HG02623 (cell line): ENCODE data around the gene PDS5B.
A peak's percentile ranks its signal among the peaks of the same experiment; 100 is the strongest.
"Not testable (repeated sequence)": the region's sequence is repeated elsewhere in the genome, so short reads cannot be mapped to it uniquely, and the experiment has no call there.

ENCODE experiments used
- ATAC-seq: cut with Tn5 transposase; IDR thresholded peaks from one replicate; pipeline ENCODE4 v1.9.1; 2021; ENCODE audit warnings: moderate library complexity; ENCODE audit not compliant: unreplicated experiment

PDS5B gene

DNA sequence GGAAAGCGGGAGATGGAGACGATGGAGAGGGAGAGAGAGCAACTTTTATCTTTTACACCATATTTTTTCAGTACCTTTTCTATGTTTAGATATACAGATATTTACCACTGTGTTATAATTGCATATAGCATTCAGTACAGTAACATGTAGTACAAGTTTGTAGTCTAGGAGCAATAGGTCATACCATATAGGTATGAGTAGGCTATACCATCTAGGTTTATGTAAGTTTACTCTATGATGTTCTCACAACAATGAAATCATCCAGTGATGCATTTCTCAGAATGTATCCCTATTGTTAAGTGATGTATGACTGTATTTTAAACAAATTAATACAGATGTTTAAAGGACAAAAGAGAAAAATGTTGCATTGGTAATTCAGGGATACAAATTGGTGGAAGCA, 136.1 kb downstream of the PDS5B start:
- ATAC-seq, result no peak

DNA sequence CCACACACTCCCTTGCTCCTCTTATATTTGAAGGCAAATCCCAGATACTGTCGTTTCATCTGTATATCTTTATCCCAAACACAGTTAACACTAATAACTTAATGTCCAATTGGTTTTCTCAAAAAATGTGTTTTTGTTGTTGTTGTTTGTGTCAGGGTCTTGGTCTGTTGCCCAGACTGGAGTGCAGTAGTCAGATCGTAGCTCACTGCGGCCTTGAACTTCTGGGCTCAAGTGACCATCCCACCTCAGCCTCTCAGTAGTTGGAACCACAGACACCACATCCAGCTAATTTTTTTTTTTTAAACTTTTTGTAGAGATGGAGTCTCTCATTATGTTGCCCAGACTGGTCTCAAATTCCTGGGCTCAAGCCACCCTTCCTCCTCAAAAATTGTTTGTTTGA, 137.7 kb downstream of the PDS5B start:
- ATAC-seq, result no peak

DNA sequence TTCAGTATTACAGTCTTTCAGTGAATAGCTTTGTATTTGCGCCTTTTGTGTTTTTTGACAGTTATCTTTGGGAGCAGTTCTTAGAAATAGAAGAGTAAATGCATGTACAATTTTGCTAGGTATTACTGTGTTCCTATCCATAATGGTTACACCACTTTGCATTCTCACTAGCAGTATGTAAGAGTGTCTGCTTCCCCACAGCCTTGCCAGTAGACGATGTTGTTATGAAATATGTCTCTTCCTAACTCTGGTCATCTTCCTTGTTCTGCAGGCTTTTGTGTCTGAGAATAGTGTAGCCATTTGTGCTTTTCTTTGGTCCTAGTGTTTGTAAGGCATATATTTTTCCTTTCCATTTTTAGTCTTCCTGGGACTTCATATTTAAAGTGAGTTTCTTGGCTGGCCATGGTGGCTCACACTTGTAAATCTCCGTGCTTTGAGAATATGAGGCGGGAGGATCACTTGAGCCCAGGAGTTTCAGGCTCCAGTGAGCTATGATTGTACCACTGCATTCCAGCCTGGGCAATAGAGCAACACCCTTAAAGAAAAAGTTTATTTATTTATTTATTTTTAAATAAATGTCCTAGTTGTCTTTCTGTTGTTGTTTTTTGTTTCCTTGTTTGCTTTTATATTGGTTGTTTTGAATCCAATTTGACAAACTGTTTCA, 140.3 kb downstream of the PDS5B start:
- no peak for ATAC-seq

DNA sequence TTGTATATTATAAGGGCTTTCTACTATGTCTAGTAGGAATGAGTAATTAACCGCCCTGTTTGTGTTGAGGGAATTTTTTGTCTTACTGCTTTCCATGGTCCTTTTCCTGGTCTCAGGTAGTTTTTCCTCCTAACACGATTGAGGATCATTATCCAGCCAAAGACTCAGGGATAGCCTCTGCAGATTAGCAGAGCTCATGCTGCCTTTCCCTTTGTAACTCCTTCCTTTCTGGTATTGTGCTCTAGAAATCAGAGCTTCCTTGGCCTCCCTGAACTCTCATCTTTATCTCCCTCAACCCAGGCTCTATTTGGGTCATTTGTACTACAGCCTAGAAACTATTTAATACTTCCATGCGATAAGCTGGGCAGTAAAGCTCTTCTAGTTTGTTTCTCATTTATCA, 142.1 kb downstream of the PDS5B start:
- ATAC-seq, result no peak

DNA sequence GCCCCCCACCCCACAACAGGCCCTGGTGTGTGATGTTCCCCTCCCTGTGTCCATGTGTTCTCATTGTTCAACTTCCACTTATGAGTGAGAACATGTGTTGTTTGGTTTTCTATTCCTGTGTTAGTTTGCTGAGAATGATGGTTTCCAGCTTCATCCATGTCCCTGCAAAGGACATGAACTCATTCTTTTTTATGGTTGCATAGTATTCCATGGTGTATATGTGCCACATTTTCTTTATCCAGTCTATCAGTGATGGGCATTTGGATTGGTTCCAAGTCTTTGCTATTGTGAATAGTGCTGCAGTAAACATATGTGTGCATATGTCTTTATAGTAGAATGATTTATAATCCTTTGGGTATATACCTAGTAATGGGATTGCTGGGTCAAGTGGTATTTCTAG, 142.8 kb downstream of the PDS5B start:
- not testable (repeated sequence) for ATAC-seq

DNA sequence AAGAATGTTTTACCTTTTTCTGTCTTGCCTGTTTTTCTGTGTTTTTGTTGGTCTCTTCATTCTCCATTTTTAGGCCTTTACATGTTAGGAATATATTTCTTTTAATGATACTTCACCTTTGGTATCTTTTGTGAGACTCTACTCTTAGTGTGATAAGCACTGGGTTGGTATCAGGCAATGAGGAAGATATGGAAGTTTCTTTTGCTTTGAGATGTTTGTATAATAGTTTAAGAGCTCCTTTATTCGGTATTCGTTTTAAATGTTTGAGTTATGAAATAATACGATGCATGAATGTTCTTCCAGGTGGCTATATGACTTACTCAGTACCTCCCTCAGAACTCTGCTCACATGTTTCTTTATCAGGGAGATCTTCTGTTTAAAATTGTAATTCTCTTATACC, 144.8 kb downstream of the PDS5B start:
- no peak for ATAC-seq

DNA sequence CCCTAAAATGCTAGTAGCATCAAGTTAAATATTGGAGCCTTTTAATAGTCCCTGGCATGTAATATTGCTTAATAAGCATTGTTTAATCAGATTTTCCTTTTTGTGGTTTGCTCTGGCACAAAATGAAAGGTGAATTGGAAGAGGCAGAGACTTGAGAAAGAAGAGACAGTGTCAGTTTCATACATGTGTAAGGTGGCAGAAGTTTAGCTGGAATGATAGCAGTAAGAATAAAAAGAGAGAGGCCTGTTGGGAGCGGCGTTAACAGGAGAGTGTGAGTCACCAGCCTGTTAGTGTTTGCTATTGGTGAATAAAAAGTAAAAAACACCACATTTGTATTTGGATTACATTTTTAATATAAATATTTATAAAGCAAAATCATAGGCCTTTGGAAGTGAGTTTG, 145.3 kb downstream of the PDS5B start:
- no peak for ATAC-seq

DNA sequence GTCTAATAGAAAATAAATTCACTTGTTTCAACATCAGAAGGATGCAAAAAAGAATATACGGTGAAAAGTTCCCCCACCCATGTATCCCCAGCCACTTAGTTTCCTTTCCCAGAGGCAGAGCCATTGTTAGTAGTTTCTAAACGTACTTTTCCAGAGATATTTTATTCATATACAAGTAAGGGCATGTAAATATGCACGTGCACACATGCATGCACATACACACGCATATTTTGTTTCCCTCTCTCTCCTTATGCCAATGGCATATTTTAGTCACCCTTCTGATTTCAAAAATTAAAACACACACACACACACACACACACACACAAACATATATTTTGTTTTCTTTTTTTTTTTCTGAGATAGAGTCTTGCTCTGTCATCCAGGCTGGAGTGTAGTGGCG, 147.4 kb downstream of the PDS5B start:
- no peak for ATAC-seq

DNA sequence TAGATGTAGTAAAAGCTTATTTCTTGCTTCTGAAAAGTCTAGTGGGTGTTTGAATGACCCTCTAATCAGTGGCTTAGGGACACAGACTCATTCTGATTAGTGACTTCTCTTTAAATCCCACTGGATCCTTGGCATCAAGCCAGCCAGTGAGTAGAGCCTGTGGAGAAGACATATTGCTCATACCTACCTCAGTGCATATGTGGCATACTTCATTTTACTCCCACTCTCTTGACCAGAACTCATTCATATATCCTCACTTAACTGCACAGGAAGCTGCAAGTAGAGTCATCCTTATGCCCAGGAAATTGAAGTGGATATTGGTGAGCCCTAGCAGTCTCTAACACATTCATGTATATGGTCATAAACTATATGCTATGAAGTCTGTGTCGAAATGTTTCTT, 148.3 kb downstream of the PDS5B start:
- no peak for ATAC-seq

DNA sequence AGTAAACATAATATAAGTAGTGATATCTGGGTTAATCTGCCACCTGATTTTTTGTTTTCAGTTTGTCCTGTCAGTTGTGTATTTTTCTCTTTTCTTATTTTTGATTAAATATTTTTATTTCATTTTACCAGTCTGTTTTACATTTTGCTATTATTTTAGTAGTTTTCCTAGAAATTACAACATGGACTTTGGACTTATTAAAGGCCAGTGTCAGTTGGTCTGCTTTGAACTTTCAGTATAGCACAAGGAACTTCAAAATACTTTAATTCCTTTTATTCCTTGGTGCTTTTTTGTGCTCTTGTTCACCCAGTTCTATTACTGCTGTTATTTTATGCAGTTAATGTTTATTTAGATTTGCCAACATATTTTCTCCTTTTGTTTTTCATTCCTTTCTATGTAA, 149.6 kb downstream of the PDS5B start:
- no peak for ATAC-seq

DNA sequence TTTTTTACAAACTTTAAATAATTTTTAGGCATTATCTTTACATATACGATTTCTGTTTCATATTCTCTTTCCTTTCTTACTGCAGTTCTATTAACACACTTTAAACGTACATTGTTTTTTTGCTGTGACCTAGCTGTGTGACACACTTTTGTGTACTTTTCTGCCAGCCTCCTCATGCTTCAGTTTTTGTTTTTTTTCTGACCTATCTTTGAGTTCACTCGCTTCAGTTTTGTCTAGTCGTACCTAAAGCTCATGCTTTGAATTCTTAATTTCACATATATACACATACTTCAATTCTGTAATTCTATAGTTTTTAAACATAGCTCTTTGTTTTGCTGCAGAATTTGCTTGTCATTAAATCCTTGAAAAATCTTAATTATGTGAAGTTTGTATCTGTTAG, 150.4 kb downstream of the PDS5B start:
- no peak for ATAC-seq

DNA sequence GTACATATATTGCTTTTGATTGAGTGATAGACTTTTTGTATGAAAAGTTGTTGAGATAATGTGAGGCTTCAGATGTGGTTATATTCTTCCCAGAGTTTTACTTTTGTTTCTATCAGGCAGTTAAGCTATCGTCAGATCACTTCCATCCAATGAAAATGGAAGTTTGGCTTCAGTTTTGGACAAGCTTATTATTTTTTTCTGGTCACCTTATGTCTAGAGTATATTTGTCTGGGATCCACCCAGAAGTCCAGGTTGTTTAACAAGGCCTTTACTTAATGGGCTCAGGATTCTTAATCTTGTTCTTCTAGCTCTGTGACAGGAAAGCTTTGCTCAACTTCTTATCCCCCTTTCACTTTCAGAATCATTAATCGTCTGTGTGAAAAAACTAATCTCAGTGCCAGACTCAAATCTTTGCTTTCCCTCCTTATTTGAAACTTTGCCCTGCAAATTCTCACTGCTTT, 150.9 kb downstream of the PDS5B start:
- peak; percentile 69 for ATAC-seq

DNA sequence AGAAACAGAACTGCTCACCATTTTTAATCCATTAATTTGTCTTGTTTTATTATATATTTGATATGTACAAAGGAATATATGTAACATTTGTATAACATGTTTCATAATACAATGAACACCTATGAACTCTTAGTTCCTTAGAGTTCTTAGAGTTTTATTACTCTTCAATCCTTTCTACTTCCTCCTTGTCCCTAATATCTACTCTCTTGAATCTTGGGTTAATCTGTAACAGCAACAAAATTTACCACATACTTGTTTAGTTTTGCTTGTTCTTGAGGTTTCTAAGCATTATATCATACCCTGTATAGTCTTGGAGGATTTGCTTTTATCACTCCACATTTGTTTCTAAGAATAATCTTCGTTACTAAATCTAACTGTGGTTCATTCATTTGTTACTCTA, 151.4 kb downstream of the PDS5B start:
- ATAC-seq, result peak; percentile 42

DNA sequence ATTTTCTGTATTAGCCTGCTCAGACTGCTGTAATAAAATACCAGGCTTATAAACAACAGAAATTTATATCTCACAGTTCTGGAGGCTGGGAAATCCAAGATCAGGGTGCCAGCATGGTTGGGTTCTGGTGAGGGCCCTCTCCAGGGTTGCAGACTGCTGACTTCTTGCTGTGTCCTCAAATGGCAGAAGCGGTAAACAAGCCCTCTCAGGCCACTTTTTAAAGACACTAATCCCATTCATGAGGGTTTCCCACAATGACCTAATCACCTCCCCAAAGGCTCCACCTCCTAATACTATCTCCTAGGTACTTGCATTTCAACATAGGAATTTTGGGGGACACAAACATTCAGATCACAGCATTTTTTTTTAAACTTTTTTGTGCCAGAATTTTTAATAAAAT, 159.3 kb downstream of the PDS5B start:
- no peak for ATAC-seq

DNA sequence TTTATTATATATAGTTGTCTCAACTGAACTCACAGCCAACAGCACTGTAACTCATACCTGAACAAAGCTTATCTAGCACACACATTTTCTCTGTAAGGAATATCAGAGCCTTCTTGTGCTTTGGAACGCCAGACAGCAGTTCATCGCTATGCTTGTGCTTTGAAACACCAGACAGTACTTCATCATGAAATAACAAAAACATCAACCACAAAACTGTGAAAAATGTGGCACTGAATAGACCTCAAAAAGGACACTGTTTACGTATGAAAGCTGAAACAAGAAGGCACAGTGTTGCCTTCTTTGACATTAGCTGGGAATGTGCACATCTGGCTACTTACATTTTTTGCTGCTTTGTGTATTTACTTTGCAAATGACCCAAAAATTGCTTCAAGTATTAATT, 160.2 kb downstream of the PDS5B start:
- no peak for ATAC-seq

DNA sequence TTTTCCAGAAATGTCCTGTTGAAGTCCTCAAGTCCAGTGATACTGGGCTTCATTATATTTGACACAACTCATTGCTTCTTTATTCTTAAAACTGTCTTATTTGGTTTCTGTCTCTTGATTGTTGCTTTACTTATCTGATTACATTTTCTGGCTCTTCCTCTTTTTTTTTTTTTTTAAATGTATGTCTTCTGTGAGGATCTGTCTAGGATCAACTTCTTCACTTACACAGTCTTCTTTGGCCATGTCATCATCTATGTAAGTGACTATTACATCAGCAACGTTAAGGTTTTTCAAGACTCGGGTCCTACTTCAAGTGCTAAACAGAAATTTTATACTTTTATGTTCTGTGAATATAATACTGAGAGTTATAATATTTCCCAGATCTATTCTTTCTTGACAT, 162.1 kb downstream of the PDS5B start:
- ATAC-seq, result no peak

DNA sequence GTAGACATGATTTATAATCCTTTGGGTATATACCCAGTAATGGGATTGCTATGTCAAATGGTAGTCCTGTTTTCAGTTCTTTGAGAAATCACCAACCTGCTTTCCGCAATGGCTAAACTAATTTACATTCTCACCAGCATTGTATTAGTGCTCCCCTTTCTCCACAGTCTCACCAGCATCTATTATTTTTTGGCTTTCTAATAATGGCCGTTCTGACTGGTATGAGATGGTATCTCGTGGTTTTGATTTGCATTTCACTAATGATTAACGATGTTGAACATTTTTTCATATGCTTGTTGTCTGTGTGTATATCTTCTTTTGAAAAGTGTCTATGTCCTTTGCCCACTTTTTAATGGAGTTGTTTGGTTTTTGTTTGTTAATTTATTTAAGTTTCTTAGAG, 165.1 kb downstream of the PDS5B start:
- no peak for ATAC-seq

DNA sequence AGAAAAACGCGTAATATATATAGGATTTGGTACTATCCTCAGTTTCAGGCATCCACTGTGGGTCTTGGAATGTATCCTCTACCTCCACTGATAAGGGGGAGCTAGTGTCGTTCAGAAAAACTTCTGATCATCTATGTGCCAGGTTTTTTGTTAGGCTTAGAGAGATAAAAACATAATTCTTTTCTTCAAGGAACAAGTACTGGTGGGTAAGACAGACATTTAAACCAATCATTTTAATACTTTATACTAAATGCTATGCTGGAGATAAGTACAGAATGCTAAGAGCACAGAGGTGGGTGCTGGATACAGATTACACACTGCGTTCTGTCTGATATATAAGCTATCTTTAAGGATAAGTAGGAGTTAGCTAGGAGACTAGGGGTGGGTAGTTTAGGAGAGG, 166.1 kb downstream of the PDS5B start:
- no peak for ATAC-seq

DNA sequence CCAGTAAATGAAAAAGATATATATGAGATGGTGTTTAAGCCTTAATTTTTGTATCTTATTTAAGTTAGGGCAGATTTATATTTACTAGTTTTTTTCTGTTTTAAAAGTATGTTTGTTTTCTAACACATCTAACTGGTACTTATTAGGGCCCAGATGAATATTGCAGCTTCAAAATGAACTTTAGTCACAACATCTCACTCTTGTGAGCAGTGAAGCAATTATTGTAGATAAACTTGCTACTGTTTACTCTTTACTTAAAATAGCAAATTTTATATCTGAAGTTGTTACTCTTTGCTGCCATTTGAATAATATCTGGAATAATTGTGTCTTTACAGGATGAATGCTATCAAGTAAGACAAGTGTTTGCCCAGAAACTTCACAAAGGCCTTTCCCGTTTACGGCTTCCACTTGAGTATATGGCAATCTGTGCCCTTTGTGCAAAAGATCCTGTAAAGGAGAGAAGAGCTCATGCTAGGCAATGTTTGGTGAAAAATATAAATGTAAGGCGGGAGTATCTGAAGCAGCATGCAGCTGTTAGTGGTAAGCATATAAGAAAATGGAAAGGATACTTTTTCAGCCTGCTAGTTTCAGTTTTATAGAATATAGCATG, 166.8 kb downstream of the PDS5B start:
- ATAC-seq, result no peak

DNA sequence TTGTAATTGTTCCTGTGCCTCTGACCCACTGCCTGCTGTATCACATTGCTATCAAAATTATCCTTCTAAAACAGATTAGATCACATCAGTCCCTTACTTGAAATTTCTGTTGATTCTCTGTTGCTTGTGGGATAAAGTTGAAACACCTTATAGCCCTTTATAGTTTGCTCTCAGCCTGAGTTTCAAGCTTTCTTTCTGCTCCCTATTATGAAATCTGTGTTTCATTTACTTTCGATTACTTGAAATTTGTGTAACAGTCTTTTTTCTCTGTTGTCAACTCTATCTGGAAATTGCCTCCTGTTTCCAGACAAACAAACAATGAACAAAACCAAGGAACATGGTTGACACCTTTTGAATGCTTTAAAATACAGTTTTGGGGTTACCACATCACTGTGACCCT, 167.9 kb downstream of the PDS5B start:
- no peak for ATAC-seq

DNA sequence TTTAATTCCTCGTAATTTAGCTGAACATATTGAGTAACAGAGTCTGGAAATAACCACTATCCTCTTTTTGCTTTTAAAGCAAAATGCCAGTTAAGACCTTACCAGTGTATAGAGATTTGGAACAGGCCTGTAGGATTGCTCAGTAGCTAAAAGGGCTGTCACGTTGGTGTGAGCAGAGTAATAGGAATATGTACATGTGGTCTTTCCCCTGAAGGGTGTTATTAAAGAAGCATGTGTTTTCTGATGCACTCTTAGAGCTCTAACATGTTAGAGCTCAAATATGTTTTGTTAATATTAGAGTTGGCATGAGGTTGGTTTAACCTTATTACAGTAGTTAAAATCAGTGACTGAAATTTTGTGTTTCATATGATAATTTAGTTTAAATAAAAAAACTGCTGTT, 172.9 kb downstream of the PDS5B start:
- no peak for ATAC-seq

DNA sequence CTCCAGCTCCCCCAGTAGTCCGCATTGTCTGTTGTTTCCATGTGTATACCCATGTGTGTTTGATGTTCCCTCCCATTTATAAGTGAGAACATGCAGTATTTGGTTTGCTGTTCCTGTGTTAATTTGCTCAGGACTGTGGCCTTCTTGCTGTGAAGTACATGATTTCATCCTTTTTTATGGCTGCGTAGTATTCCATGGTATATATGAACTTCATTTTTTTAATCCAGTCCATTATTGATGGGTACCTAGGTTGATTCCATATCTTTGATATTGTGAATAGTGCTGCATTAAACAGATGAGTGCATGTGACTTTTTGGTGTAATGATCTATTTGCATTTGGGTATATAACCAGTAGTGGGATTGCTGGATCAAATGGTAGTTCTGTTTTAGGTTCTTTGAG, 175.2 kb downstream of the PDS5B start:
- ATAC-seq, result no peak

DNA sequence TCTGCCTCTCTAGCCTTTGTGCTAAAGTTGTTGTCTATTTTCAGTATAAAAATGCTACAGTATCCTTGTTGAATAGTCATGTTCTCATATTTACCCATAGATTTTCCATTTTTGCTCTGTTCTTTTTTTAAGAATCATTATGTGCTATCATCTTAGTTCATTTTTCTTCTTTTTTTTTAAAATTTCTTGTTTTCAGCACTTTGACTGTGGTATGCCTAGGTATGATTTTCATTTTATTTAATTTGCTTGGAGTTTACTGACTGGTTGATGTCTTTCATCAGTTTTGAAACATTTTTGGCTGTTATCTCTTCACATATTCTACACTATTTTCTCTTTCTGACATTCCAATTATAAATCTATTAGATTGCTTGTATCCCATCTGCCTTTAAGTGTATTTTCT, 192.9 kb downstream of the PDS5B start:
- ATAC-seq, result no peak
